ENCODE results near the gene CST4. TPM values are rescaled to one million over a fixed set of nuclear protein-coding genes. Genes with fewer than 3 reads are reported as not detected.

The CST4 gene
- total RNA-seq, 1 experiment from 2014 or later = not detected

DNA sequence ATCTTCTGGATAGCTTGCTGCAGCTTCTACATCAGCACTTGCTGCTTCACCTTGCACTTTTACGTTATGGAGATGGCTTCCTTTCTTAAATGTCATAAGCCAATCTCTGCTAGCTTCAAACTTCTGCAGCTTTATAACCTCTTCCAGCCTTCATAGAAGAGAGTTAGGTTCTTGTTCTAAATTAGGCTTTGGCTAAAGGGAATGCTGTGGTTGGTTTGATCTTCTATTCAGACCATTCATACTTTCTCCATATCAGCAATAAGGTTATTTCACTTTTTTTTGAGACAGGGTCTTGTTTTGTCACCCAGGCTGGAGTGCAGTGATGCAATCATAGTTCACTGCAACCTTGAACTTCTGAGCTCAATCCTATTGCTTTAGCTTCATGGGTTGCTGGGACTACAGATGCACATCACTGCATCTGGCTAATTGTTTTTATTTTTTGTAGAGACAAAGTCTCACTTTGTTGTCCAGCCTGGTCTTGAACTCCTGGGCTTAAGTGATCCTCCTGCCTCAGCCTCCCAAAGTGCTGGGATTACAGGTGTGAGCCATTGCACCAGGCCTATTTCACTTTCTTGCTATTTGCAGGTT, 38.9 kb downstream of the CST4 start:
- Histone ChIP-seq H3K4me3 (ENCODE audit: insufficient read depth, low read depth, low read length) (no peak overlapping the region), H3K27me3 (ENCODE audit: control insufficient read depth, insufficient read depth, low read length) (no peaks in the 10 kb centered on the region), H3K36me3 (replicated peaks; ENCODE audit: control insufficient read depth, insufficient read depth, low read length) (no peaks in the 10 kb centered on the region)
- no peak for DNase-seq

DNA sequence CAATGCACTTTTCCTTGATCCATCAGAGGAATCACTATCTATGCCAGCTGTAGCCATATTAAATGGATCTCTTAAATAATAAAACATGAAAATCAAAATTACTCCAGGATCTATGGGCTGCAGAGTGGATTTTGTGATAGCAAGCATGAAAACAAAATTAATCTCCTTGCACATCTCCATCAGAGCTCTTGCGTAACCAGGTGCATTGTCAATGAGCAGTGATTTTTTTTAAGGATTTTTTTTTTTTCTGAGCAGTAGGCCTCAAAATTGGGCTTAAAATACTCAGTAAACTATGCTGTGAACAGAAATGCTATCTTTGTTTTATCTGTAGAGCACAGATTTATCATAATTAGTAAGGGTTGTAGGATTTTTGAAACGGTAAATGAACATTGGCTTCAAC, 39.6 kb downstream of the CST4 start:
- Histone ChIP-seq H3K27me3 (ENCODE audit: control insufficient read depth, insufficient read depth, low read length) (no peaks in the 10 kb centered on the region), H3K36me3 (replicated peaks; ENCODE audit: control insufficient read depth, insufficient read depth, low read length) (no peaks in the 10 kb centered on the region), H3K4me3 (ENCODE audit: insufficient read depth, low read depth, low read length) (no peak overlapping the region)
- DNase-seq = no peak

DNA sequence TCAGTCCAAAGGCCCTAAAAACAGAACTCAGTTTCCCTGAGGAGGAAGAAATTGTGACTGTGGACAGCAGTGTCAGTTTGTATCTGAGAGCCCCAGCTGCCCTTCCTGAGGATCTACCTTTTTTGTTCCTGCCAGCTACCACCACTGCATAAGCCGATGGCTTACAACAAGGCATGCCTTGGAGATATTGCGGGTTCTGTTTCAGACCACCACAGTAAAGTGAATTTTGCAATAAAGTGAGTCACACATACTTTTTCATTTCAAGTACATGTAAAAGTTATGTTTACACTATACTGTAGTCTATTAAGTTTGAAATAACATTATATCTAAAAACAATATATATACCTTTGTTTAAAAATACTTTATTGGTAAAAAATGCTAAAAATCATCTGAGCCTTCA, 41.5 kb downstream of the CST4 start:
- no peak for DNase-seq
- no peak overlapping the region for H3K4me3 ChIP-seq (ENCODE audit: insufficient read depth, low read depth, low read length)
- no peaks in the 10 kb centered on the region for H3K27me3 ChIP-seq (ENCODE audit: control insufficient read depth, insufficient read depth, low read length)
- no peaks in the 10 kb centered on the region for H3K36me3 ChIP-seq (replicated peaks; ENCODE audit: control insufficient read depth, insufficient read depth, low read length)

DNA sequence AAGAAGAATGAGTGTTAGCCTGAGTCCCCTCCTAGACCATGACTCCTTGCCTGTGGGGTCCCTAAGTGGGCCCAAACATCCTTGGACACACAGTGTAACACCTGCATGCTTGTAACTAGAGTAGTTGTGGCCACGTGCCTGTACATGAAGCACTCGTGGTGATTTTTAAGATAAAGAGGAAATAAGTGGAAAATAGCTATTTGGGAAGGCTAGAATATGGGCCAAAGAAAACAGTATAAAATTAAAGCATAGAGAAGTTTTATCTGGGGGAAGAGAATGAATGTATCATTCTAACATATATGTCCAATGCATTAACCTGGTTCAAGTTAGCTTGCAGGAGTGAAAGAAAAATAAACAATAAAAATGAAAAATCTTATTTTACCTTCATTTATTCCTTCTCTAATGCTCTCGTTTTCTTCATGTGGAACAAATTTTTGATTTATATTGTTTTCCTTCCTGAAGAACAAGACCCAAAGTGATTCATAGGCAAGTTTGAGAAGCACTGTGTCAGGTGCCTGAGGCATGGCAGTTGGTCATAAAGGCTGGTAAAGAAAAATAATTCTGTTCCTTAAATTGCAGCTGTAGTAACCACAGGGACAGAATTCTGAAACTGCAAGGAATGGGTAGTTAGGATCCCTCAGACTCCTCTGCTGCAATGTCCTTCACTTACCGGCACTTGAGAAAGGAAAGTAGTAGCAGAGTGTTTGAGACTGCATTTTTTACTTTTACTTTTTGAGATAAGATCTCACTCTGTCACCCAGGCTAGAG, 42.5 kb downstream of the CST4 start:
- H3K27me3 ChIP-seq (ENCODE audit: control insufficient read depth, insufficient read depth, low read length) = no peaks in the 10 kb centered on the region
- no peak overlapping the region for H3K4me3 ChIP-seq (ENCODE audit: insufficient read depth, low read depth, low read length)
- no peaks in the 10 kb centered on the region for H3K36me3 ChIP-seq (replicated peaks; ENCODE audit: control insufficient read depth, insufficient read depth, low read length)
- DNase-seq = no peak

DNA sequence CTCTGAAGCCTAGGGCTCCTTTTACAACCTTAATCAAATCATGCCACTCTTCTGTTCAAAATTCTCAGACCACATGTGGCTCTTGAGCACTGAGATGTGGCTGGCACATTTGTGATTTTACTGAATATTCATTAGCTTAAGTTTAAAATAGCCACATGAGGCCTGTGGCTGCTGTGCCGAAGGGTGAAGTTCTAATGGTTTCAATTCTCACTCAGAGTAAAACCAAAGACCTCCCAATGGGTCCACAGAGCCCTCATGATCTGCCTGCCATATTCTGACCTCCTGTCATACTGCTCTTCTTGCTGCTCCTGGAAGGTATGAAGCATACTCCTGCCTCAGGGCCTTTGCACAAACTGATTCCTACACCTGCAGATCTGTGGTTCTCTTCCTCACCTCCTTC, 43.3 kb downstream of the CST4 start:
- DNase-seq = no peak
- no peak overlapping the region for H3K4me3 ChIP-seq (ENCODE audit: insufficient read depth, low read depth, low read length)
- no peaks in the 10 kb centered on the region for H3K36me3 ChIP-seq (replicated peaks; ENCODE audit: control insufficient read depth, insufficient read depth, low read length)
- H3K27me3 ChIP-seq (ENCODE audit: control insufficient read depth, insufficient read depth, low read length) = no peaks in the 10 kb centered on the region

DNA sequence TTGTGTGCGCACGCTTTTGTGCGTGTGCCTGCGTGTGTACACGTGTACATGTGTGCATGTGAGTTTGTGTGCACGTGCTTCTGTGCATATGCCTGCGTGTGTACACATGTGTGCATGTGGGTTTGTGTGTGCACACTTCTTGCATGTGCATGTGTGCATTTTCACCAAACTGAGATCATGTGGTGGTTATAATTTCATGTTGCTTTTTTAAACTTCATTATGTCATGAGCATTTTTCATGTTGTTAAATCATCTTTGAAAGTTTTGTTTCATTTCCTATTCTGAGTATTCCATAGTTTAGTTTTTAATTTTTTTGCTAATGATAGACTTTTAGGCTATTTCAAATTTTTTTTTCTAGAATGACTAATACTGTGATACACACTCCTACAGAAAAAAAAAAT, 44.7 kb downstream of the CST4 start:
- Histone ChIP-seq H3K4me3 (ENCODE audit: insufficient read depth, low read depth, low read length) (no peak overlapping the region), H3K36me3 (replicated peaks; ENCODE audit: control insufficient read depth, insufficient read depth, low read length) (no peaks in the 10 kb centered on the region), H3K27me3 (ENCODE audit: control insufficient read depth, insufficient read depth, low read length) (no peaks in the 10 kb centered on the region)
- DNase-seq = no peak

DNA sequence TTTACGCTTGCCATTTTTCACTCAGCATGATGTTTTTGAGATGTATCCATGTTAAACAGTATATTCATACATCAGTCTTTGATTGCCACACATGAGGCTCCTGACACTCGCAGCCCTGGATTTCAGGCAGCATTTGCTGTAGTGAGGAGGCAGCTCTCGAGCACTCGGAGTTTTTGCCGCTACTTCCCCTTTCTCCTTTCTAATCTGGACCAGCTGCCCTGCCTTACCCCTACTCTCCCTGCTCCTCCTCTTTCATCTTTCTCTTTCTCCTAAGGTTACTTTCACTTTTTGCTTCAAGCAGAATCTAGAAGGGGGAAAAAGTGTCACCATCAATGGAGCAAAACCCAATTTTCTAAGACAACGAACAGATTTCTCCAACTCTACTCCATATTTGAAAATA, 45.2 kb downstream of the CST4 start:
- no peaks in the 10 kb centered on the region for H3K27me3 ChIP-seq (ENCODE audit: control insufficient read depth, insufficient read depth, low read length)
- DNase-seq = no peak

DNA sequence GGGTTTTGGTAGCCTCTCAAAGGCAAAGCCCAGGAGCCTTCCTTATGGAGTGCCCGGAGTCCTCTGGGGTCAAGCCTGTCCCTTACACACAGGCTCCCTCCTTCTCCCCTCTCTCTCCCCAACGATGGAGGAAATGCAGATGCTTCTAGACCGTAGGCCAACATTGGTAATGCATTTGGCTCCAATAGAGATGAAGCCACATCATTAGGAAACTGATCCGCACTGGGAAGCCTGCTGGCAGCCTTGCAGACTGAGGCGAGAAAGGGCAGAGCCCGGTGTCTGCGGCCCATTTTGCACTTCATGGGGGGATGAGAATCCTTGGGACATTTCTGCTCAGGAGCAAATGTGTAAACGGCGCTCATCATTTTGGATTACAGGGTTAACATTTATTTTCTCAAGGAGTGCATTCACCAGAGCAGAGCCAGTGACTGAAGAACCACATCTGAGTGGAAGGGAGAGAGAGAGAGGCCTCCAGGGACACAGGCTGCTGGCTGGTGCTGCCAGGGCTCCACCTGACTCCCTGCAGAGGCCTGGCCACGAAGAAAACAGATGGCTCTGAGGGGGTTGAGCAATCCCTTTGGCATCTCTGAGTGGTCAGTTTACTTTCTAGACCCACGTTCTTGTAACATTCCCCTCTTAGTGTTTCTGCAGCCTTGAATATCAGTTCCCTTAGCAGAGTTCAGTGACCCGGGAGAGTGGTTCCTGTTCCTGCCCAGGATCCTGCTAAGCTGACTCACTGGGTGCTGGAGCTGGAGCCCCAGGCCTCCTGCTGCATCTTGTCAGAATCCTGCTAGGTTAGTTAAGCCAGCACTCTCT, 46.7 kb downstream of the CST4 start:
- DNase-seq = no peak
- no peaks in the 10 kb centered on the region for H3K36me3 ChIP-seq (replicated peaks; ENCODE audit: control insufficient read depth, insufficient read depth, low read length)
- H3K27me3 ChIP-seq (ENCODE audit: control insufficient read depth, insufficient read depth, low read length) = no peaks in the 10 kb centered on the region
- no peak overlapping the region for H3K4me3 ChIP-seq (ENCODE audit: insufficient read depth, low read depth, low read length)

More for the DNA sequence above, 45.2 kb downstream of the CST4 start:
- no peaks in the 10 kb centered on the region for H3K36me3 ChIP-seq (replicated peaks; ENCODE audit: control insufficient read depth, insufficient read depth, low read length)
- H3K4me3 ChIP-seq (ENCODE audit: insufficient read depth, low read depth, low read length) = no peak overlapping the region

DNA sequence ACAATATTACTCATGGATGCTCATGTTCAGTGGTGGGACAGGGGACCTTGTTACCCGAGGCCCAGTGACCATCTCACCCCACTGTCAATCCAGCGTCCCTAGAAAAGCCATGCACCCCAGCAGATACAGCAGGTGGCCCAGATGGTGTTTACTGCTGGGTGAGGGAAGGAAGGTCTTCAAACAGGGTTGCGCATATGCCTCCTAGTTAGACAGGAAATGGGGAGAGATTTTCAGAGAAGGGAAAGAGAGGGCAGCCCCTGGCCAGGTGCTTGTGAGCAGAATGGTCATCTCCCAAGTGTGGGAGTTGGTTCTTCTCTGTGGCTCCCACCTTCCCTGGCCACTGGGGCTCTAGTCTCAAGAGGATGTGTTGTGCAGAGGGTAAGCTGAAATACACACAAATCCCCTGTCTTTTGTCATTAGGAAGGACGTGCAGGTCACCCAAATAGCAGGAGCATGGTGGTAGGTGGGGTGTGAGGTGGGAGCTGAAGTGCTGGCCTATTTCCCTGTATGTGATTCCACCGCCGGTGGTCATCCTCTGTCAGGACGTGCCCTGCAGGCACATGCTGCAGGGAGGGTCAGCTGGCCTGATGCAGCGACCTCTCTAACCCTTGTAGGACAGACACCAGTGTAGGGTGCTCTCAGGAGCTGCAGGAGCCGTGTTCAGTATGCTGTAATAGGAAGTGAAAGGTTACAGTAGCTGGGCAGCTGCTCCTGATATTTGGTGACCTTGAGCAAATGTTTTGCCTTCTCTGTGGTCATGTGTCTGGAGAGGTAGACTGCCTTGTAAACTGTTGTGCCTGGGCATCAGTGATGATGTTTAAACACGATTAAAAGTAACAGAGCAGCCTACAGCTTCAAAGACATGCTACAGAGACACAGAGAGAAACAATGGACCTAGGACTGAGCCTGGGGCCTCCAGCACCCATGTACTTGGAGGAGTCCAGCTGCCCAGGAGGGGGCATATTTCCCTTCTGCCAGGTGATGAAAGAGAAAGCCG, 47.9 kb downstream of the CST4 start:
- no peak overlapping the region for H3K4me3 ChIP-seq (ENCODE audit: insufficient read depth, low read depth, low read length)
- H3K36me3 ChIP-seq (replicated peaks; ENCODE audit: control insufficient read depth, insufficient read depth, low read length) = no peaks in the 10 kb centered on the region
- peaks cover 4% of the 10 kb centered on the region; the same call in 1 of the 2 replicates for H3K27me3 ChIP-seq (ENCODE audit: control insufficient read depth, insufficient read depth, low read length)
- DNase-seq = no peak

DNA sequence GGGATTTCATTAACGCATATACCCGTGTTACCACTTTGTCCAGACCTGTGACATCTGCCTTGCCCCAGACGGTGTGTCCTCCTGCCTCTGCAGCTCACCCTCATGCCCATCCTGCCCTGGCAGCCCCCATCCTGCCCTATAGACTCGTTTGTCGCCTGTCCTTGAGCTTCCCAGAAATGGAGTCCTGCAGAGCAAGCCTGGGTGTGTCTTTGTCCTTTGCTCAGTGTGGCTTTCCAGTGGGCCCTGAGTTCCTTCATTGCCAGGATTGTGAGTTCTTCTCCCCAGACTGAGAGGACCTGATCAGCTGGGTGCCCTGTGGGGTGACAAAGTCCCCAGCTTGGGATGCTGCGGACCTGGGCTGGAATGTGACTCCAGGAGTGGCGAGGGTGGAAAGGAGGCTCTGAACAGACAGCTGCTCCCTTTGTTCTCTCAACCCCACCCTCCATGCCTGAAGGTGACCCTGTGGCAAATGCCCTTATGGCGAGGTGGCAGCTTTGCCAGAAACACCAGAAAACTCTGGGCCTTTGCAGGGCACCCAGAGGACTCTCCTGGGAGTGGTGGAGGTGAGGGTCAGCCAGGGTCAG, 48.7 kb downstream of the CST4 start:
- no peak for DNase-seq

DNA sequence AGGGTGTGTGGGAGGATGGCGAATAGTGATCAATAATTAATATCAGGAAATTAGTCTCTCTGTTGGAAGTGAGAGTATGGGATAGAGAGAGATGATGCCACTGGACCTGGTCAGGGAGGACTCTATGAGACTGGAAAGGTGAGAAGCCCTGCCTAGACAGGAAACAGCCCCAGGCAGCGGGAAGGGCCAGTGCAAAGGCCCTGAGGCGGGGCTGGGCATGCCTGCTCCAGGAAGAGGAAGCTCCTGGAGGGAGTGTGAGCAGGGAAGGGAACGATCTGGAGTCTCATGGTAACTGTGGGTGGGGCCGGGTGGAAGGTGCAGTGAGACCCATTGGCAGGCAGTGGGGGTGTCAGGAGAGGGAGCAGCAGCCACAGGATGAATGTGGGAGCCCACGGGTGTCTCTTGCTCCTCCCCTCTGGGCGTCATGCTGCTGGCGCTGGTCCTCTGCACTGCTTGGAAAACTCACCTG, 49.3 kb downstream of the CST4 start:
- Histone ChIP-seq H3K4me3 (ENCODE audit: insufficient read depth, low read depth, low read length) (no peak overlapping the region), H3K36me3 (replicated peaks; ENCODE audit: control insufficient read depth, insufficient read depth, low read length) (no peaks in the 10 kb centered on the region), H3K27me3 (ENCODE audit: control insufficient read depth, insufficient read depth, low read length) (peaks cover 4% of the 10 kb centered on the region; the same call in 1 of the 2 replicates)
- DNase-seq = no peak

More for the DNA sequence above, 48.7 kb downstream of the CST4 start:
- peaks cover 4% of the 10 kb centered on the region; the same call in 1 of the 2 replicates for H3K27me3 ChIP-seq (ENCODE audit: control insufficient read depth, insufficient read depth, low read length)
- H3K4me3 ChIP-seq (ENCODE audit: insufficient read depth, low read depth, low read length) = no peak overlapping the region
- H3K36me3 ChIP-seq (replicated peaks; ENCODE audit: control insufficient read depth, insufficient read depth, low read length) = no peaks in the 10 kb centered on the region

DNA sequence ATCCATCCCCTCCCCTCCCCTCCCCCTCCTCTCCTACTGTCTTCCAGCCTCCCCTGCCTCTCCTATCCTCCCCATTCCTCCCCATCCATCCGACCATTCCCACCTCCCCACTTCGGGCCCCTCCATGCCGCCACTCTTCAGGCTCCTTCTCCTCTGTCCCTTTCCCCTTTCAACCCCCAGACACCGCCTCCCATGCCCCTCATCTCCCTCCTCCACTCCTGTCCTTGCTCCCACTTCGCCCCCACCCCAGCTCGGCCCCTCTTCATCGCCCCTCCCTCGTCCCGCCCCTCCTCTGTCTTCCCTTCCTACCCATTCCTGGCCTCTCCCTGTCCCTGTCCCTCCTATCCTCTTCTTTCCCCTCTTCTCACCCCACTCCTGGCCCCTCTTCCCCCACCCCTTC, 50.5 kb downstream of the CST4 start:
- Histone ChIP-seq H3K27me3 (ENCODE audit: control insufficient read depth, insufficient read depth, low read length) (peaks cover 4% of the 10 kb centered on the region; the same call in 1 of the 2 replicates), H3K4me3 (ENCODE audit: insufficient read depth, low read depth, low read length) (peak overlapping the region; percentile 21; the same call in 1 of the 2 replicates), H3K36me3 (replicated peaks; ENCODE audit: control insufficient read depth, insufficient read depth, low read length) (no peaks in the 10 kb centered on the region)
- no peak for DNase-seq

Measured in H7 (cell line).